NCI-H146 treated with DMSO at 0.1 percent for 48 hours (cell line): ENCODE measurements around the gene AUTS2.

ENCODE experiments used
- DNase-seq: peaks from one replicate; lab custom pipeline; 2025; ENCODE audit not compliant: unreplicated experiment; lab: John Stamatoyannopoulos, UW

Gene AUTS2

GRCh38 chr7:70554646-70555045, 956.4 kb downstream of the AUTS2 start:
- no peak for DNase-seq

GRCh38 chr7:70556761-70557160, 958.5 kb downstream of the AUTS2 start:
- no peak for DNase-seq

- no peak for DNase-seq
Observed at GRCh38 chr7:70557338-70557737, 959.1 kb downstream of the AUTS2 start.

GRCh38 chr7:70559815-70560214, 961.5 kb downstream of the AUTS2 start:
- no peak for DNase-seq

- no peak for DNase-seq
Observed at GRCh38 chr7:70563960-70564359, 965.7 kb downstream of the AUTS2 start.

- DNase-seq: no peak
Observed at GRCh38 chr7:70565721-70566370, 967.6 kb downstream of the AUTS2 start.

GRCh38 chr7:70566671-70567070, 968.4 kb downstream of the AUTS2 start:
- DNase-seq: no peak

- DNase-seq: no peak
Observed at GRCh38 chr7:70568674-70569334, 970.5 kb downstream of the AUTS2 start.

GRCh38 chr7:70569335-70569819, 971.1 kb downstream of the AUTS2 start:
- peak; percentile 90 for DNase-seq

- no peak for DNase-seq
Observed at GRCh38 chr7:70570029-70570428, 971.8 kb downstream of the AUTS2 start.

GRCh38 chr7:70570961-70571360, 972.7 kb downstream of the AUTS2 start:
- DNase-seq: no peak

- DNase-seq: peak; percentile 20
Observed at GRCh38 chr7:70571403-70571934, 973.2 kb downstream of the AUTS2 start.

GRCh38 chr7:70571961-70572360, 973.7 kb downstream of the AUTS2 start:
- DNase-seq: no peak

- DNase-seq: no peak
Observed at GRCh38 chr7:70572571-70572970, 974.3 kb downstream of the AUTS2 start.

- DNase-seq: no peak
Observed at GRCh38 chr7:70573071-70573661, 974.9 kb downstream of the AUTS2 start.

- no peak for DNase-seq
Observed at GRCh38 chr7:70573696-70574095, 975.4 kb downstream of the AUTS2 start.

- DNase-seq: no peak
Observed at GRCh38 chr7:70574314-70574834, 976.1 kb downstream of the AUTS2 start.

GRCh38 chr7:70574970-70575799, 976.9 kb downstream of the AUTS2 start:
- peak; percentile 41 for DNase-seq

GRCh38 chr7:70577078-70577477, 978.8 kb downstream of the AUTS2 start:
- DNase-seq: no peak

- no peak for DNase-seq
Observed at GRCh38 chr7:70578131-70578530, 979.9 kb downstream of the AUTS2 start.
